ENCODE measurements around the gene DTWD2.
"Not testable (repeated sequence)": the region's sequence is repeated elsewhere in the genome, so short reads cannot be mapped to it uniquely, and the experiment has no call there.

DTWD2 gene

DNA sequence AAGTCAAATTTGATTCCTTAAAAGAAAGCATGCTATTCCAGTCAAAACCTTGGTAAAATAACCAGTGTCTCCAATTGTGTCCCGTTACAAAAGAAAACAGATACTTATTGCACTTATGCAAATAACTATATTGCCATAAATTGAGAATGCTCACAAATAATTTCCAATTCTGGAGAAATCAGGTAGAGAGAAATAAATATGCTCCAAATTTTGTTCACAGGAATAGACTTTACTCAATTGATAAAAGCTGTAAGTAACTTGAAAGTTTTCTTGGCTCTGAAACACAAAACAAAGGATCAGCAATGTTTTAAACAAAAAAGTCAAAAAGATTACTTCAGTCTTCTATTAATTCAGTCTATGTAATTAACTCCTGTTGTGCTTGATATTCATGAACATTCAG is 7.8 kb upstream of the DTWD2 start:
- DNase-seq (ENCODE audit: low read depth) = no peak

DNA sequence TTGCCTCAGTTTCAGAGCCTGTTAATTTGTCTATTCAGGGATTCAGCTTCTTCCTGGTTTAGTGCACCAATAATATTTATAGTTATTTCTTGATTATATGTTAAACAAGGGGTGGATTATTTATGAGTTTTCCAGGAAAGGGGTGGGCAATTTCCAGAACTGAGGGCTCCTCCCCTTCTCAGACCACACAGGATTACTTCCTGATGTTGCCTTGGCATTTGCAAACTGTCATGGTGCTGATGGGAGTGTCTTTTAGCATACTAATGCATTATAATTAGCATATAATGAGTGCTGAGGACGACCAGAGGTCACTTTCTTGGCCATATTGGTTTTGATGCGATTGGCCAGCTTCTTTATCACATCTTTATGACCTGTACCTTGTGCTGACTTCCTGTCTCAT is 6.2 kb upstream of the DTWD2 start:
- DNase-seq (ENCODE audit: low read depth) = no peak

DNA sequence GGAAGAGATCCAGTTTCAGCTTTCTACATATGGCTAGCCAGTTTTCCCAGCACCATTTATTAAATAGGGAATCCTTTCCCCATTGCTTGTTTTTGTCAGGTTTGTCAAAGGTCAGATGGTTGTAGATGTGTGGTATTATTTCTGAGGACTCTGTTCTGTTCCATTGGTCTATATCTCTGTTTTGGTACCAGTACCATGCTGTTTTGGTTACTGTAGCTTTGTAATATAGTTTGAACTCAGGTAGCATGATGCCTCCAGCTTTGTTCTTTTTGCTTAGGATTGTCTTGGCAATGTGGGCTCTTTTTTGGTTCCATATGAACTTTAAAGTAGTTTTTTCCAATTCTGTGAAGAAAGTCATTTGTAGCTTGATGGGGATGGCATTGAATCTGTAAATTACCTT is 4.8 kb upstream of the DTWD2 start:
- DNase-seq (ENCODE audit: low read depth) = not testable (repeated sequence)

DNA sequence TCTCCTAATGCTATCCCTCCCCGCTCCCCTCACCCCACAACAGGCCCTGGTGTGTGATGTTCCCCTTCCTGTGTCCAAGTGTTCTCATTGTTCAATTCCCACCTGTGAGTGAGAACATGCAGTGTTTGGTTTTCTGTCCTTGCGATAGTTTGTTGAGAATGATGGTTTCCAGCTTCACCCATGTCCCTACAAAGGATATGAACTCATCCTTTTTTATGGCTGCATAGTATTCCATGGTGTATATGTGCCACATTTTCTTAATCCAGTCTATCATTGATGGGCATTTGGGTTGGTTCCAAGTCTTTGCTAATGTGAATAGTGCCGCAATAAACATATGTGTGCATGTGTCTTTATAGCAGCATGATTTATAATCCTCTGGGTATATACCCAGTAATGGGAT is 3.7 kb upstream of the DTWD2 start:
- not testable (repeated sequence) for DNase-seq (ENCODE audit: low read depth)

DNA sequence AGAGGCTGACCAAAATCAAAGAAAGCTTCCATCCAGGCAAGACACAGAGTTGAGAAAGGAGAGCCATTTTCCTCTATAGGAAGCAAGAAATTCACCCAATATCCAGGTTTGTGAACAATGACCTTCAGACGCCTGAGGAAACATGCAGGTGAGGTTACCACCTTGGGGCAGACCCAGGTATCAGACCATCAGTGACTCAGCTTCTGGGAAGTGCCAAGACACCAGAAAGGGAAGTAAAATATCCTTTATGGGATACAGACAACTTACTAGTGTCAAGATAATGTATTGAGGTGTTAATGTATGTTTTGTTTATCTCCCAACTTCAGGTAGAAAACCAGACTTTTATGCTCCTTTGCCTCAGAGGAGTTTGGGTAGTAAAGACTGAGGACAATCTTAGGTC is 2.2 kb upstream of the DTWD2 start:
- DNase-seq (ENCODE audit: low read depth) = no peak

DNA sequence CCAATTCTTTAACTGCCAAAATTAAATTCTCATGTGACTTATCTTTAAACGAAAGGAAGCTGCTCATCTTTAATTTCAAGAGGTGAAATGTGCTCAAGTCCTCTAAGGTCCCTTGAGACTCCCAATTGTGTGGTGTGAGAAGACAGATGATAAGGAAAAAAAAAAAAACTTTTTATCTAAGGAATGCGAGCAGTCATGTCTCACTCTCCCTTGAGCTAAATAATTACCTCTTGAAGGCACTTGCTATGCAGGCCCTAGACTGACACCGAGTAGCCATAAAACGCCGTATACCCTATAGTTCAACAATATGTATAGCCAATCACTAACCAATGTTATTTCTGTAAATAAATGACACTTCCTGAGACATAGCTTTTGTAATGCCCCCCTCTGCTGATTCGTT is 1.5 kb upstream of the DTWD2 start:
- DNase-seq (ENCODE audit: low read depth) = no peak

DNA sequence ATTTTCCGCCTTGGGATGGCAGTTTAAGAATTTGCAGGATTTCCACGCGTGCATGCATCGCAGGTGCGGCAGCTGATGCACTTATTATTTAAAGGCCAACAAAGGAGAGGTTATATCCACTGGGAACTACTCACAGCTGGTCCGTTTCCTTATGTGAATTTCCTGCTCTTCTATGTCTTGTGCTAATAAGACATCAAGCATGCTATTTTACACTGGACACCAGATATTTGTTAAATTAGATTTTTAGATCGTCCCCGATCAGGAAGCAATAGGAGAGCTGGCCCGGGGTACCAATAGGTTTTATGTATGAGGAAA is 476 bp upstream of the DTWD2 start:
- DNase-seq (ENCODE audit: low read depth) = no peak

DNA sequence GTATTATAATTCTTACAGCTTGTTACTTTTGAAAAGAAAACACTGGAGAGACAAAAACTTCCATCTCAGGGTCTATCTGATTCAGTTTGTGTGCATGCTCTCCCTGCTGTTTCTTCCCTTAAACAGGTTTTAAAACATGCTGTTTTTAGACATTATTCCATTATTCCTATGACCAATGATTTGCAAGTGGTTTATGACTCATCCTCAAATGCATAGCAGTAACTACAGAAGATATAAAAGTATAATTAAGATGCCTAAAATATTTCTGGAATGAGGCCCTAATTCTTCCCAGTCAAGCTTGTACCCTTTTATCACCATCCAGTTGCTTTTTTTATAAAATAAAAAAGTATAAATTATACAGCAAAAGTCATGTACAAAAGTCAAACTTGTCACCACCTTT is 3.7 kb downstream of the DTWD2 start:
- DNase-seq (ENCODE audit: low read depth) = no peak

DNA sequence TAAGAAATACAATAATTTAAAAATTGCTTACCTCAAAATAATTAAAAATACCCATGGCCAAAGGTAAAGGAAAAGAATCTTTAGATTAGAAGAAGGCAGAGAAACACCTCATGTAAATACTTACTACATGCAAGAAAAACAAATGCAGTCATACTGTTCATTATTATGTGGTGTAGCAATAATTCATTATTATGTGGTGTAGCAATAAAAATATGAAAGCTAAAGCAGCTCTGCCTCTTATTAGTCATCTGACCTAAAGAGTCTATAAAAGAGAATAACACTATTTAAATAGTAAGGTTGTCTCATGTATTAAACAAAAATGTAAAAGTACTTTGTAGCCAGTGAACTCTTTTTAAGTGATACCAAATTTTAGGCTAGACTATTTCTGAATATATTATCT is 6.6 kb downstream of the DTWD2 start:
- no peak for DNase-seq (ENCODE audit: low read depth)

DNA sequence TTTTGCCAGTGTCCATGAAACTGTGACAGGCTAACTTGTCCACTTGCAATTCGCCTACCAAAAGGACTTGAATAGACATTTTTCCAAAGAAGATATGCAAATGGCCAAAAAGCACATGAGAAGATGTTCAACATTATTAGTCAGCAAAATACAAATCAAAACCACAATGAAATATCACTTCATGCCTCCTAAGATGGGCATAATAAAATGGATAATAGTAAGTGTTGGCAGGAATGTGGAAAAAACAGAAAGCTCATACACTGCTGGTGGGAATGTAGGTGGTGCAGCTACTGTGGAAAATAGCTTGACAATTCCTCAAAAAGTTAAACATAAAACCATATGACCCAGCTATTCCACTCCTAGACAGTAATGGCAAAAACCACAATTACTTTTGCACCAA is 7.9 kb downstream of the DTWD2 start:
- no peak for DNase-seq (ENCODE audit: low read depth)

DNA sequence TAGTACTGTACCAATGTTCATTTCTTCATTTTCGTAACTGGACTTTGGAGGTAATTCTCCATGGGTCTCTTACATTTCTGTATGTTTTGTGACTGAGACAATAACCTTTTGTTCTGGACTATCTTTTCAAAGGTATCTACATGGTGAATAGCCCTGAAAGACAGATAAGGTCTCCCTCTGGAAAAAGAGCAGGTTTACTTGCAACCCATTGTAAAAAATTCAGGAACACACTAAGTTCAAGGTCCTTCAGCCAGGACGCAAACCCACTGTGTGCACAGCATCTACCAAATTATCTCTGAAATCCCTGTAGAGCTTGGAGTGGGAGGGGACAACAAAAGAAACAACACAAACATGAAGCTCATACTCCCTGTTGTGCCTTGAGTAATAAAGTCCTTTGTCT is 8.3 kb downstream of the DTWD2 start:
- DNase-seq (ENCODE audit: low read depth) = no peak

DNA sequence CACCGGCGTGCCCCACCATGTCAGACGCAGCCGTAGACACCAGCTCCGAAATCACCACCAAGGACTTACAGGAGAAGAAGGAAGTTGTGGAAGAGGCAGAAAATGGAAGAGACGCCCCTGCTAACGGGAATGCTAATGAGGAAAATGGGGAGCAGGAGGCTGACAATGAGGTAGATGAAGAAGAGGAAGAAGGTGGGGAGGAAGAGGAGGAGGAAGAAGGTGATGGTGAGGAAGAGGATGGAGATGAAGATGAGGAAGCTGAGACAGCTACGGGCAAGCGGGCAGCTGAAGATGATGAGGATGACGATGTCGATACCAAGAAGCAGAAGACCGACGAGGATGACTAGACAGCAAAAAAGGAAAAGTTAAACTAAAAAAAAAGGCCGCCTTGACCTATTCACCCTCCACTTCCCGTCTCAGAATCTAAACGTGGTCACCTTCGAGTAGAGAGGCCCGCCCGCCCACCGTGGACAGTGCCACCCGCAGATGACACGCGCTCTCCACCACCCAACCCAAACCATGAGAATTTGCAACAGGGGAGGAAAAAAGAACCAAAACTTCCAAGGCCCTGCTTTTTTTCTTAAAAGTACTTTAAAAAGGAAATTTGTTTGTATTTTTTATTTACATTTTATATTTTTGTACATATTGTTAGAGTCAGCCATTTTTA is 14.4 kb downstream of the DTWD2 start:
- DNase-seq (ENCODE audit: low read depth) = not testable (repeated sequence)

DNA sequence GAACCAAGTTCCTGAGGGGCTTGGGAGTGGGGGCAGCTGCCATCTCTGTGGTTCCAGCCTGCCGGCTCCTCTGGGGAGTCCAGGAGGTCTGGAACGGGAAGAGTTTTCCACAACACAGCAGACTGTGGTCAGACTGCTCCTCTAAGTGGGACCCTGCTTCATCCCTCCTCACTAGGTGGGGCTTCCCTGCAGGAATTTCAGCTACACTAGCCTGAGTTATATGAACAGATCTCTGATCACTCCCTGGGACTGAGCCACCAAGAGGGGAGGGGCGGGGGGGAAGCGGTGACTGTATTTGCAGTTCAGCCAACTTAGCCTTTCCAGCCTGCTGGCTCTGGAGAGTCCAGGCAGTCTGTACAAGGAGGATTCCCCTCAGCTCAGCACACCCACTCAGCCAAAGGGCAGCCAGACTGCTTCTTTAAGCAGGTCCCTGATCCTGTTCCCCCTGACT is 19.4 kb downstream of the DTWD2 start:
- no peak for DNase-seq (ENCODE audit: low read depth)

DNA sequence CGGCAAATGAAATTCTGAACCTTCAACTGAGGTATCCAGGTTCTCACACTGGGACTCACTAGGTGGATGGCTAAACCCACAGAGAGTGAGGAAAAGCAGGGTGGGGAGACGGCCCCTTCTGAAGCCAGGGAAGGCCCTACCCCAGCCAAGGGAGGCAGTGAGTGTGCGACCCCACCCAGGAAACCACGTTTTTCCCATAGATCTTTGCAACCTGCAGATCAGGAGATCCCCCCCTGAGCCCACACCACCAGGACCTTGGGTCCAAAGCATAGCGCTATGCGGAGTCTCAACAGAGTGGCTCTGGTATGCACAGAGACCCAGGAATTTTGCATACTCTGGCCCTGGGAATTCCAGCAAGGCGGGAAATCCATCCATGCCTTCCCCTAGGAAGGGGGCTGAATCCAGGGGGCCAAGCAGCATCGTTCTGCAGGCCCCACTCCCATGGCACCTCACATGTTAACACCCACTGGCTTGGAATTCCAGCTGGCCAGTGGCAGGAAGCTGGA is 19.9 kb downstream of the DTWD2 start:
- no peak for DNase-seq (ENCODE audit: low read depth)

DNA sequence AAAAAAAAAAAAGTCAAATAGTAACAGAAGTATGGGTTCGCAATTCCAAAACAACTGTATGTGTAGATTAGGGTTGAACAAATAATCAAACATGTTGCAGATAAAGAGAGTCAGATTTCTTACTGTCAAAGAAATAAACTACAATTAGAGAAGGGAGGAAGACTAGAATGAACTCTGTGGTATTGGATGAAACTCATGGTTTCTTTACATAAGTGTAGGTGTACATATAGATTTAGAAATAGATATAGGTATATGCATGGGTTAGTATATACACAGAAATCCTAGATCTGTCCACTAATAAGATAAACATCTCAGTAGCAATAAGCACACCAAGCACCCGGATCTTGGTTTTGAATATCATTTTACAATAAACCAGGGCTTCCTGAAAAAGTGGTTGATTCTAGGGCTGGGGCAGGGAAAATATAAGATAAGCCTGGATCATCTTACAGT is 21.3 kb downstream of the DTWD2 start:
- DNase-seq (ENCODE audit: low read depth) = no peak

DNA sequence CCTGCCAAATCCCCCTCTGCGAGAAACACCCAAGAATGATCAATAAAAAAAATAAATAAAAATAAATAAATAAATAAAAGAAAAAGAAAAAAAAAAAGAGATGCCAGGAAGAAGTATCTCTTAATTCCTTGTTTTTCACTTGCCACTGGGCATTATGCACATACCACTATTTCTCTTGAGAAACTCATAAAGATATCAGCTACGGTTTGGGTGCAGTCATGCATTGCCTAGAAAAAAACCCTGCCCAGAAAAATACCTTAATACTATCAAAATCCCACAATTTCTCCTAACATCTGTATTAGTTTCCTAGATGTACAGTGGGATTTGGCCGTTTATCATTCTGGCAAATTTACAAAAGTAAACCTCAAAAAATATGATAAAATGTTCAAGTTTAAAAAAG is 22.5 kb downstream of the DTWD2 start:
- DNase-seq (ENCODE audit: low read depth) = no peak

DNA sequence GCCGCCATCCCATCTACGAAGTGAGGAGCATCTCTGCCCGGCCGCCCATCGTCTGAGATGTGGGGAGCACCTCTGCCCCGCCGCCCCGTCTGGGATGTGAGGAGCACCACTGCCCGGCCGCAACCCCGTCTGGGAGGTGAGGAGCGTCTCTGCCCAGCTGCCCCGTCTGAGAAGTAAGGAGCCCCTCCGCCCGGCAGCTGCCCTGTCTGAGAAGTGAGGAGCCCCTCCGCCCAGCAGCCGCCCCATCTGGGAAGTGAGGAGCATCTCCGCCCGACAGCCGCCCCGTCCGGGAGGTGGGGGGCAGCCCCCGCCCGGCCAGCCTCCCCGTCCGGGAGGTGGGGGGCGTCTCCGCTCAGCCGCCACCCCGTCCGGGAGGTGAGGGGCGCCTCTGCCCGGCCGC is 23.4 kb downstream of the DTWD2 start:
- DNase-seq (ENCODE audit: low read depth) = not testable (repeated sequence)

DNA sequence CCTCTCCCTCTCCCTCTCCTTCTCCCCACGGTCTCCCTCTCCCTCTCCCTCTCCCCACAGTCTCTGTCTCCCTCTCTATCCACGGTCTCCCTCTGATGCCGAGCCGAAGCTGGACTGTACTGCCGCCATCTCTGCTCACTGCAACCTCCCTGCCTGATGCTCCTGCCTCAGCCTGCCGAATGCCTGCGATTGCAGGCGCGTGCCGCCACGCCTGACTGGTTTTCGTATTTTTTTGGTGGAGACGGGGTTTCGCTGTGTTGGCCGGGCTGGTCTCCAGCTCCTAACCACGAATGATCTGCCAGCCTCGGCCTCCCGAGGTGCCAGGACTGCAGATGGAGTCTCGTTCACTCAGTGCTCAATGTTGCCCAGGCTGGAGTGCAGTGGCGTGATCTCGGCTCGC is 24.0 kb downstream of the DTWD2 start:
- DNase-seq (ENCODE audit: low read depth) = not testable (repeated sequence)

DNA sequence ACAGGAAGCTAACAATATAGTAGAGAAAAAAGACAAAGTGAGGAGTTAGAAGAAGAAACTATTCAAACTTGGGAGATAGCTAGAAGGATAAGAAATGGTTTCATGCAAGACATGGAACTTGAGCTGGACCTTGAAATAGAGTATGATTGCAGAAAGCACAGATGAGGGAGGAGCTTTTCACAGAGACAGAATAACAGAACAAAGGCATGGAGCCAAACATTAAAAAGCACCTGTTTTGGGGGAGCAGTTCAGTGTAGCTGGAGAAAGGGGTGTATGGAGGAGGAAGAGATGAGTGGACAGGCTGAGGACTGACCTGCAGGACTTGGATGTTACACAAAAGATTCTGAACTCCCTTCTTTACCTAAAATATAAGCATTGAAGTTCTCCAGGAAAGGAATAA is 25.2 kb downstream of the DTWD2 start:
- DNase-seq (ENCODE audit: low read depth) = no peak

DNA sequence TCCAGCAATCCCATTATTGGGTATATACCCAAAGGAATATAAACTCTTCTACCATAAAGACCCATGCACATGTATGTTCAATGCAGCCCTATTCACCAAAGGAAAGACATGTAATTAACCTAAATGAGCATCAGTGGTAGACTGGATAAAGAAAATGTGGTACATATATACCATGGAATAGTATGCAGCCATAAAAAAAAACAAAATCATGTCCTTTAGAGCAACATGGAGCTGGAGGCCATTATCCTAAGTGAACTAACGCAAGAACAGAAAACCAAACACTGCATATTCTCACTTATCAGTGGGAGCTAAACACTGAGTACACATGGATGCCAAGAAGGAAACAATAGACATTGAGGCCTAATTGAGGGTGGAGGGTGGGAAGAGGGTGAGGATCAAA is 27.8 kb downstream of the DTWD2 start:
- DNase-seq (ENCODE audit: low read depth) = no peak

DNA sequence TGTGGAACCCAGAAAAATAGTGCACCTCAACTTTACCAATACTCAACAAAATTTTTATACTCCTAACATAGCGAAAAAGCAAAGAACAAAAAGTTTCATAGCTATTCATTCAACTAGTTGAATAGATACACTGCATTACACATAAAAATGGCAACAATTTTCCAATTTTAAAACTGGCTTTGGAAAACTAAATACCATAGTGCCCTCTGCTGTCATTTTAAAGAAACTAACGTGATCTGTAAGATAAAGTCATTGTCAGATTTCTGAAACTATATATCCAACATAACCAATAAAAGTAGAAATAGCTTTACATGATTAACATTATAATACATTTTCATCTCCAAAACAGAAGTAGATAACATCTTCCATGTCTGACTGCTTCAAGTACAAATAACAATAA is 31.6 kb downstream of the DTWD2 start:
- no peak for DNase-seq (ENCODE audit: low read depth)

DNA sequence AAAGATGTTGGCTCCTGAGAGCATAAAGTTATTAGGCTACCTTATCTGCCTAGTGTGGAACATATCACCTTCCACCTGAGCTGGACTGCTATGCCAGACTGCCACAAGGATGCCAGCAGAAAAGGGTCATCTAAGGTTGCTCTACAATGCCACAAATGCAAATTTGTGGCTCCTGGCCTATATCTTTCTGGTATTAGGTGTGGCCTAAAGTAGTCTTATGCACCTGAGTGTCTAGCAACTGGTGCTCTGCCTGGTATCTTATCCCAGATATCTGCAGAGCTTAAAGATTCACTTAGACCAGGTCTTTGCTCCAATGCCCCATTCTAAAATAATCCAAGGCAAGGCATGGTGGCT is 34.7 kb downstream of the DTWD2 start:
- DNase-seq (ENCODE audit: low read depth) = no peak

DNA sequence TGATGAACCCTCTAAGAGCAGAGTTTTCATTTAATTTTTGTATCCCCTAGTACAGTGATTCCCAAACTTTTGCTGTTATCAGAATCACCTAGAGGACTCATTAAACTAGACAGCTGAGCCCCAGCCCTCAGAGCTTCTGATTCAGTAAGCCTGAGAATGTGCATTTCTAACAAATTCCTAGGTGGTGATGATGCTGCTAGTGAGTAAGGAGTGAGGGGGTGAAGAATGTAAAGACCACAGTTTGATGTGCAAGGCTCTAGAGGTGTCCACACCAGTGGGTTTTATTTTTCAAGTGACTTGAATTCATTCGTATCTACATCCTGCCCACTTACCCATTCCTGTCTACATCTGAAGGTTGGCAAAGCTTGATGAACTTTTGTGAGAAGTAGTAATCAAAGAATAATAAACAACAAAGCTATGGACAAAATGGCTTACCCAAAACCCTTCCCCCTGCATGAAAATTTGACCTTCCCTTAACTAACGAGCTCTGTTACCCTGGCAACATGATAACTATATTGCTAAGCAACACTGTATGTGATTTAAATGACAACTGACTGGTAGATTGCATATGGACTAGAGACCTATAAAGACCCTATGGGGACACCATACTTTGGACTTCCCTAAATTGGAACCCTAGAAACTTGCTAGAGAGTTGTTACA is 35.2 kb downstream of the DTWD2 start:
- no peak for DNase-seq (ENCODE audit: low read depth)

DNA sequence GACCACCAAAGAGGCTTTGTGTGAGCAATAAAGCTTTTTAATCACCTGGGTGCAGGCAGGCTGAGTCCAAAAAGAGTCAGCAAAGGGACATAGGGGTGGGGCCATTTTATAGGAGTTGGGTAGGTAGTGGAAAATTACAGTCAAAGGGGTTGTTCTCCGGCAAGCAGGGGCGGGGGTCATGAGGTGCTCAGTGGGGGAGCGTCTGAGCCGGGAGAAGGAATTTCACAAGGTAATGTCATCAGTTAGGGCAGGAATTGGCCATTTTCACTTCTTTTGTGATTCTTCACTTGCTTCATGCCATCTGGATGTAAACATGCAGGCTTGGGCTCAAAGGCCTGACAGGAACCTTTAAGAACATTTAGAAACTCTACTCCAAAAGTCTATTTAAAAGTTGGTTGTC is 36.0 kb downstream of the DTWD2 start:
- DNase-seq (ENCODE audit: low read depth) = not testable (repeated sequence)
